NCI-H1048 (cell line): ENCODE measurements around the gene ITGB1.
"Not testable (repeated sequence)": the region's sequence is repeated elsewhere in the genome, so short reads cannot be mapped to it uniquely, and the experiment has no call there.

ENCODE experiments used
- DNase-seq: peaks from one replicate; lab custom pipeline; 2025; lab: John Stamatoyannopoulos, UW

ITGB1 gene

DNA sequence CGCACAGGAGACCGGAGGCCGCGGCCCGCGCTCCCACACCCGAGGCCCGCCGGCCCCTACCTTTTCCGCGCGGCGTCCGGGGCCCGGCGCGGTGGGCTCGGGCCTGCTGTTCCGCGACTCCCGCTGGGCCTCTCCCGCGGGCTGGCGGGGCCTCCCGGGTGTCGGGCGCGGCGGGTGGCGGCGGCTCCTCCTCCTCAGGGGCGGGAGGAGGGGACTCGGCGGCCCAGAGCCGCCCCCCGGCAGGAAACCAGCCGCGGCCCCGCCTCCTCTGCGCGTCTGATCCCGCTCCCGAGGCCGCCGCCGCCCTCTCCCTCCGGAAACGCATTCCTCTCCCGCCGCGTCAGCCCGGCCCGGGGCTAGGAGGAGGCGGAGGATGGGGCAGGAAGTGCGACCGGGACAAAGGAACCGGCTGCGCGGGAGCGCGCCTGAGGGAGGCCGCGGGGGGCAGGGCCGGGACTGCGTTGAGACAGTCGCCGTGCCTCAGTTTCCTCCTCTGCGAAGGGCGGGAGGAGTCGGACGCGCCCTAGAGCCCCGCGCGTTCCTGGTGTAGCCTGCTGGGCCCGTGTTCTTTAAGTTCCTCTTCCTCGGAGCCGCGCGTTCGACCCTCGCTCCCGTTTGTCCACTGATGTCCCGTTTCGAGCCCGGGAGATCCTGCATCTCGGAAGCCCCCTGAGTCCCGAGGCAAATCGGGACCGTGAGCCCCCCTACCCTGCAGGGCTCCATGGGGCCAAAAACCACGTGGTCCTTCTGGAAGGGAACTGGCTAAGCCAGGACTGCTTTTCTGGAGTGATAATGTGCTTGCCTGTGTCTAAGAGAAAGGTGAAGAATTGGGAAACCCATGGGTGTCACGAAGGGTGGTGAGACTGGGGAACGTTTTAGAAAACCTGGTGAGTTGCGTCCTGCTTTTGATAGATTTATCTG, at the start of gene ITGB1:
ITGB1 (minus strand) TSS at position 146 of the 921 bp plus-strand sequence. CDS start 22,672 bp downstream, outside the sequence.
- DNase-seq = peak; percentile 84

- DNase-seq = no peak
These were observed 48.4 kb upstream of the ITGB1 start for GRCh38 chr10:33006342-33006887.

DNA sequence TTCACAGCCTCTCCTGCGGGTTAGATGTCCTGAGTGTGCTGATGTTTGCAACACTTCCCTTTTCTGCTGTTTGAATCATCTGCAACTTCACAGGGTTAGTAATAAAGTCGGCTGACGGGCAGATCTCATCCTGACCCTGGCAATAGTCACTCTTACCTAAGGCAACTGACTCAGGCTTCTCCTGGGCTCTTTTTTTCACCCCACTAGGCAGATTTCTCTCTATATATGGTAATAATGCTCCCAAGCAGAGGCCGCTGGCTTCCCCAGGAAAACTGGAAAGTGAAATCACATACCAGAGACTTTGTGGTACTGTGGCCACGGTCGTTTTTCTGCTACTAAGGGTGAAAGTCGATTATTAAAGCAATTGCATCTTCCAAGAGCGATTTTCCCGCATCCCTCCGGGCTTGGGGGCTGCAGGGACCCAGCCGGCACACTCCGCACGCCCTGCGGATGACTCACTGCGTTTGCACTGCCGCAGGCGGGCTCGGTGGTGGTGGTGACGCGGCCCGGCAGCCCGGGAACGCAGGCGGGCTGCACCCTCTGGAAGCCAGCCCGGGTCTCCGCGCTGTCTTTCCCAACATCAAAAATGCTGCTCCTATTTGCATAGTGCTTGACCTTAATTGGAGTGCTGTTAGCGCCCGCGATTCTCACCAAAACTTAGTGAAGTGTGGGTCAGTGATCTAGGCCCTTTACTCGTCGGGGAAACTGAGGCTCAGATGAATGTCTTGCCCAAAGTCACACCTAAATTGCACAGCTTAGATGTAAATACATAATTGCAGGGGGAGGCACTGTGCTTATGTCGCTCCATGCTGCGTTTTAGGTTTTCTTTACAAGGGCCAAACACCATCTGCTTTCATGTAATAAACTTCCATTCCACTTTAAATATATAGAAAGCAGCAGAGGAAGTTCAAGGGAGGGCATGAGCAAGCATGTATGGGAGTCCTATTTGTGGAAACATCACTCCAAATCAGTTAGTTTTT, 47.6 kb upstream of the ITGB1 start:
- DNase-seq = no peak

GRCh38 chr10:33001908-33002492, 44.0 kb upstream of the ITGB1 start:
- no peak for DNase-seq

DNA sequence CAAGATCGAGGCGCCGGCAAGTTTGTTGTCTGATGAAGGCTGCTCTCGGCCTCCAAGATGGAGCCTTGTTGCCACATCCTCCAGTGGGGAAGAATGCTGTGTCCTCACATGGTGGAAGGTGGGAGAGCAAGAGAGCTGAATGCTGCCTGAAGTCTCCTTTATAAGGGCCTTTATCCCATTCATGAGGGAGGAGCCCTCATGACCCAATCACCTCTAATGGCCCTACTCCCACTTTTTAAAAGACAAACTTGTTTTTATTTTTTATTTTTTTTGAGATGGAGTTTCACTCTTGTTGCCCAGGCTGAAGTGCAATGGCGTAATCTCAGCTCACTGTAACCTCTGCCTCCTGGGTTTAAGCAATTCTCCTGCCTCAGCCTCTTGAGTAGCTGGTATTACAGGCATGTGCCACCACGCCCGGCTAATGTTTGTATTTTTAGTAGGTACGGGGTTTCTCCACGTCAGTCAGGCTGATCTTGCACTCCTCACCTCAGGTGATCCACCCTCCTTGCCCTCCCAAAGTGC, 40.1 kb upstream of the ITGB1 start:
- not testable (repeated sequence) for DNase-seq

GRCh38 chr10:32995751-32996150, 37.7 kb upstream of the ITGB1 start:
- DNase-seq = no peak

DNA sequence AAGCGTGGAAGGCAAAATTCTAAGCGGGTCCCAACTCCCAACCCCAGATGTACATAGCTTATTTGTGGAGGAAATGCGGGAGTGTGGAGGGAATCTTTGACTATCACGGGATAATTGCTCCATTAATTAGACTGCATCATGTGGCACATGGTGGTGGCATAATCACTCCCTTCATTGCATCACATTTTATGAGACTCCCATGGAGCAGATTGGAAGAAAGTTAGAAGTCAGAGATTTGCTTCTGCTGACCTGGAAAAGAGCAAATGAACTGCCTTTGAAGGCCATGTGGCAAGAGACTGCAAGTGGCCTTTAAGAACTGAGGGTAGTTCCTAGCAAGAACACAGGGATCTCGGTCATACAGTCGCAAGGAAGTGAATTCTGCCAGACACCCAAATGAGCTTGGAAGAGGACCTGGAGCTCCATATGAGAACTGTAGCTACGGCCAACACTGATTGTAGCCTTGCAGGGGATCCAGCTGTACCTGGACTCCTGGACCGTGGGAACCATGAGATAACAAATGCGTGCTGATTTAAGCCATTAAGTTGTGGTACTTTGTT, 37.1 kb upstream of the ITGB1 start:
- no peak for DNase-seq

DNA sequence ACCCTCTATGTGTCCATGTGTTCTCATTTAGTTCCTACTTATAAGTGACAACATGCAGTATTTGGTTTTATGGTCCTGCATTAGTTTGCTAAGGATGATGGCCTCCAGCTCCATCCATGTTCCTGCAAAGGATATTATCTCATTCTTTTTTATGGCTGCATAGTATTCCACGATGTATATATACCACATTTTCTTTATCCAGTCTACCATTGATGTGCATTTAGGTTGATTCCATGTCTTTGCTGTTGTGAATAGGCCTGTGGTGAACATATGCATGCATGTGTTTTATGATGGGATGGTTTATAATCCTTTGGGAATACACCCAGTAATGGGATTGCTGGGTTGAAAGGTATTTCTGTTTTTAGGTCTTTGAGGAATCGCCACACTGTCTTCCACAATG, 36.6 kb upstream of the ITGB1 start:
- DNase-seq = not testable (repeated sequence)

DNA sequence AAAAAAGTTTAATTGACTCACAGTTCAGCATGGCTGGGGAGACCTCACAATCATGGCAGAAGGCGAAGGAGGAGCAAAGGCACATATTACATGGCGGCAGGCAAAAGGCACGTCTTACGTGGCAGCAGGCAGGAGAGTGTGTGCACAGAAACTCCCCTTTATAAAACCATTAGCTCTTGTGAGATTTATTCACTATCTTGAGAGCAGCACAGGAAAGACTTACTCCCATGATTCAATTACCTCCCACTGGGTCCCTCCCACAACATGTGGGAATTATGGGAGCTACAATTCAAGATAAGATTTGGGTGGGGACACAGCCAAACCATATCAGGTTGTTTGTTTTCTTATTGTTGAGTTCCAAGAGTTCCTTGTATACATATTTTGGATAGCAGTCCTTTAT, 34.3 kb upstream of the ITGB1 start:
- not testable (repeated sequence) for DNase-seq

DNA sequence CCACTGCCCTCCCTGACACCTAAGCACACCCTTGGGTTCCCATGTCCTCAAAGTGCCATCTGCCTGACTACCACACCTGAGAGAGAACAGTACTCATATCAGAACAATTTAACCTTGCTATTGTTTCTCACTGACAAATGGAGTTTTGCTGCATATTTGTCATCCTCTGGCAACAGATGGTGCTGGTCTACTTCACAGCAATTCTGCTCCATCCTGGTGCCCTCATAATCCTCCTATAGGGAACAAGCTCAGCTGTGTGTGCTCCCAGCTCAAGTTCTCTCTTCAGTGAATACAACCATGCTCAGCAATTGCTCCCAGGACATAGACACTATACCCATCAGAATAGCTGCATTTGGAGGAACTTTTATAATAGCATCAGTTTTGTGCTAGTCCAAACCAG, 32.8 kb upstream of the ITGB1 start:
- DNase-seq = no peak

DNA sequence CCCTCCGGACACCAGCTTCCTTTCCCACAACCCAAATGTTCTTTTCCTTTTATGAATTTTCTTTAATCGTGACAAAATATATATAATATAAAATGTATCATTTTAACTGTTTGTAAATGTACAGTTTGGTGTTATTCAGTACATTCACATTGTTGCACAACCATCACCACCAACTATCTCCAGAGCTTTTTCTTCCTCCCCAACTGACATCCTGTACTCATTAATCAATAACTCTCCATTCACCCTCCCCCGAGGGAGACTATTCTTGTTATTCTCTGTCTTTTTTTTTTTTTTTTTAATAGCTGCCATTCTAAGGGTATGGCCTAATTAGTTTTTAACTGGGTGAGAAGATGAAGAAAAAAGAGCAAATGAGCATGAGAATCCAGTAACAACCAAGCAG, 30.6 kb upstream of the ITGB1 start:
- DNase-seq = no peak

- DNase-seq = no peak
These were observed 29.1 kb upstream of the ITGB1 start for GRCh38 chr10:32987172-32987571.

GRCh38 chr10:32985775-32986350, 27.8 kb upstream of the ITGB1 start:
- no peak for DNase-seq

- no peak for DNase-seq
These were observed 27.3 kb upstream of the ITGB1 start for GRCh38 chr10:32985341-32985764.

DNA sequence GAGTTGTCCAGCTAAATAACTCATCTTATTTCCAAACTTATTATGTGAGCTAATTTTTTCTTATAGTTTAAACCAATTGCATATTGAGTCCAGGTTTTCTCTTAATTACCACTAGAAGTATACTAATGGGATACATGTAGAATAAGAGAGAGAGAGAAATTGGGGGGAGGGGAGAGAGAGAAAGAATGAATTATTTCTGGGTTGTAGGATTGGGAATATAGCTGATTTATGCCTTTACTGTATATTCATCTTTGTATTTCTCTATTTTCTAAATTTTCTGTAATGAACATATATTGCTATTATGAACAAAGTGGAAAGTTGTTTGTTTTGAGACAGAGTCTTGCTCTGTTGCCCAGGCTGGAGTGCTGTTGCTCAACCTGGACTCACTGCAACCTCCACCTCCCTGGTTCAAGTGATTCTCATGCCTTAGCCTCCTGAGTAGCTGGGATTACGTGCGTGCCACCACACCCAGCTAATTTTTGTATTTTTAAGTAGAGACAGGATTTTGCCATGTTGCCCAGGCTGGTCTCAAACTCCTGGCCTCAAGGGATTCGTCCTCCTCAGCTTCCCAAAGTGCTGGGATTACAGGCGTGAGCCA, 26.1 kb upstream of the ITGB1 start:
- no peak for DNase-seq

GRCh38 chr10:32982911-32983909, 25.2 kb upstream of the ITGB1 start:
- DNase-seq = no peak

DNA sequence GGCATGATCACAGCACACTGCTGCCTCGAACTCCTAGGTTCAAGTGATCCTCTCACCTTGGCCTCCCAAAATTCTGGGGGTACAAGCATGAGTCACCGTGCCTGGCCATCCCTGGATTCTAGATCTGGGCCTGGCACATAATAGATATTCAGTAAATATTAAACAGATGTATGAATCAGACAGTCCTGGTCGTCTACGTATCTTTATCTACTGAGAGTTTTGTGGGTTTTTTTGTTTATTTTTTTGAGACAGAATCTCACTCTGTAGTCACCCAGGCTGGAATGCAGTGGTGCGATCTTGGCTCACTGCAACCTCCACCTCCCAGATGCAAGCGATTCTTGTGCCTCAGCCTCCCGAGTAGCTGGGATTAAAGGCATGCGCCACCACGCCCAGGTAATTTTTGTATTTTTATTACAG, 24.3 kb upstream of the ITGB1 start:
- DNase-seq = no peak

DNA sequence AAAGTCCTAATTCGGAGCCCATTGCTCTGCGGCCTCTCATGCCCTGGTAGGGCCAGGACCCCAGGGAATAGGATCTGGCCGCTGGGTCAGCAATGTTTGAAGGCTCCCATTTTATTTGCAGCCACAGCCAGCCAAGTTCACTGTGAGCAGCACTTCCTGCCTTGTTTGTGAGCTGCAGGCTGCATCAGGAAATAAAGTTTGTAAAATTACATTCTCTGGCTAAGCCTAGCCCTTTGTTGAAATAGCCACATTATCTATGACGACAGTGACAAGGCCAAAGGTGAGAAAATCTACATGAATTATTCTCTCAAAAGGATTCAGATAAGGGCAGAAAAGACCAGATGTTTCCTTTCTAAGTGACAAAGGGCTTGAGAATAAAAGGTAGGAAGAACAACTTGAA, 23.7 kb upstream of the ITGB1 start:
- DNase-seq = no peak
